Astrocyte (in vitro differentiated cells and primary cell): ENCODE measurements around the gene CDK6. TPM values are rescaled to one million over a fixed set of nuclear protein-coding genes. Genes with fewer than 3 reads are reported as not detected.

ENCODE experiments used
- DNase-seq: peaks from one replicate; pipeline ENCODE4 v3.0.0-alpha.2; 2010; ENCODE audit warnings: low read depth
- FAIRE-seq: peaks from 2 replicates; lab custom pipeline; 2011; peaks lifted over from hg19 to GRCh38; lab: Jason Lieb, UNC
- H2AFZ ChIP-seq: 2 replicates; pipeline ENCODE4 v1.6.0; 2012; ENCODE audit warnings: low read depth, low read length, inconsistent platforms
- H3K27ac ChIP-seq: 2 replicates; pipeline ENCODE4 v1.5.1; 2011; ENCODE audit warnings: low read depth, low read length, inconsistent platforms
- H3K27me3 ChIP-seq: 2 replicates; pipeline ENCODE4 v1.6.0; 2011; ENCODE audit warnings: low read length, inconsistent platforms; ENCODE audit not compliant: insufficient read depth
- H3K36me3 ChIP-seq: 2 replicates; pipeline ENCODE4 v1.5.1; 2011; ENCODE audit warnings: low read length, inconsistent platforms; ENCODE audit not compliant: insufficient read depth
- H3K4me1 ChIP-seq: 2 replicates; pipeline ENCODE4 v1.5.1; 2011; ENCODE audit warnings: low read length, inconsistent platforms; ENCODE audit not compliant: insufficient read depth
- H3K4me2 ChIP-seq: 2 replicates; pipeline ENCODE4 v1.6.0; 2012; ENCODE audit warnings: low read length, inconsistent platforms
- H3K4me3 ChIP-seq: 2 replicates; pipeline ENCODE4 v1.5.1; 2011; ENCODE audit warnings: low read depth, mild to moderate bottlenecking, low read length, inconsistent platforms; ENCODE audit not compliant: insufficient read depth
- H3K79me2 ChIP-seq: 2 replicates; pipeline ENCODE4 v1.6.0; 2012; ENCODE audit warnings: mild to moderate bottlenecking, low read length, inconsistent platforms; ENCODE audit not compliant: insufficient read depth
- H3K9ac ChIP-seq: 2 replicates; pipeline ENCODE4 v1.6.0; 2012; ENCODE audit warnings: mild to moderate bottlenecking, low read length, inconsistent platforms
- H3K9me3 ChIP-seq: 2 replicates; pipeline ENCODE4 v1.5.1; 2012; ENCODE audit warnings: low read depth, mild to moderate bottlenecking, low read length, inconsistent platforms; ENCODE audit not compliant: insufficient read depth
- H4K20me1 ChIP-seq: 2 replicates; pipeline ENCODE4 v1.6.0; 2012; ENCODE audit warnings: low read length, inconsistent platforms; ENCODE audit not compliant: insufficient read depth
- H3K27ac Mint-ChIP-seq: one replicate; pipeline ENCODE4 v1.8.0; 2021; ENCODE audit warnings: mild to moderate bottlenecking, mixed read lengths; ENCODE audit not compliant: unreplicated experiment
- H3K27me3 Mint-ChIP-seq: one replicate; pipeline ENCODE4 v1.8.0; 2021; ENCODE audit warnings: low read depth, mixed read lengths; ENCODE audit not compliant: unreplicated experiment
- H3K36me3 Mint-ChIP-seq: one replicate; pipeline ENCODE4 v1.8.0; 2021; ENCODE audit warnings: low read depth, mixed read lengths; ENCODE audit not compliant: unreplicated experiment
- H3K4me1 Mint-ChIP-seq: one replicate; pipeline ENCODE4 v1.8.0; 2021; ENCODE audit warnings: low read depth, mixed read lengths; ENCODE audit not compliant: unreplicated experiment
- H3K4me3 Mint-ChIP-seq: one replicate; pipeline ENCODE4 v1.8.0; 2021; ENCODE audit warnings: mild to moderate bottlenecking, moderate library complexity, mixed read lengths; ENCODE audit not compliant: unreplicated experiment
- H3K9me3 Mint-ChIP-seq: one replicate; pipeline ENCODE4 v1.8.0; 2021; ENCODE audit warnings: mild to moderate bottlenecking, mixed read lengths; ENCODE audit not compliant: unreplicated experiment
- CTCF ChIP-seq: IDR thresholded peaks from 2 replicates; pipeline ENCODE4 v1.5.1; 2011; ENCODE audit warnings: low read depth, mild to moderate bottlenecking, inconsistent platforms, low read length, moderate library complexity; ENCODE audit not compliant: insufficient read depth
- EZH2 ChIP-seq: IDR thresholded peaks from 2 replicates; pipeline ENCODE4 v1.6.1; 2012; ENCODE audit warnings: mild to moderate bottlenecking, low read length, inconsistent platforms; ENCODE audit not compliant: insufficient read depth
- total RNA-seq: library from RNA; stranded (reverse); gene quantifications from 2 replicates; pipeline ENCODE4 v1.2.1, GENCODE V29; 2021

Gene CDK6
- total RNA-seq, 1 donor from 2014 or later = 160 TPM

GRCh38 chr7:92877367-92877766 lies 41.0 kb upstream of the CDK6 start:
- no peak overlapping the region for H3K4me3 Mint-ChIP-seq
- peaks cover 20% of the 10 kb centered on the region for H3K4me1 Mint-ChIP-seq
- Histone ChIP-seq H4K20me1 (no peaks in the 10 kb centered on the region), H3K4me2 (no peak overlapping the region), H3K9ac (no peak overlapping the region), H2AFZ (no peak overlapping the region), H3K27me3 (no peaks in the 10 kb centered on the region), H3K36me3 (no peaks in the 10 kb centered on the region), H3K79me2 (no peaks in the 10 kb centered on the region), H3K9me3 (no peaks in the 10 kb centered on the region), H3K4me1 (peaks cover 33% of the 10 kb centered on the region), H3K4me3 (no peak overlapping the region), H3K27ac (no peak overlapping the region)
- peaks cover 5% of the 10 kb centered on the region for H3K9me3 Mint-ChIP-seq
- H3K36me3 Mint-ChIP-seq = no peaks in the 10 kb centered on the region
- no peak for DNase-seq
- TF ChIP-seq EZH2 (no peak), CTCF (no peak)
- H3K27ac Mint-ChIP-seq = no peak overlapping the region
- no peak for FAIRE-seq
- peaks cover 2% of the 10 kb centered on the region for H3K27me3 Mint-ChIP-seq

- Histone ChIP-seq H3K9me3 (no peaks in the 10 kb centered on the region), H3K27me3 (no peaks in the 10 kb centered on the region), H3K79me2 (no peaks in the 10 kb centered on the region), H2AFZ (no peak overlapping the region), H3K4me3 (no peak overlapping the region), H3K27ac (no peak overlapping the region), H3K4me1 (peaks cover 33% of the 10 kb centered on the region), H4K20me1 (no peaks in the 10 kb centered on the region), H3K9ac (no peak overlapping the region), H3K4me2 (no peak overlapping the region), H3K36me3 (no peaks in the 10 kb centered on the region)
- DNase-seq = no peak
- Mint-ChIP-seq H3K36me3 (no peaks in the 10 kb centered on the region), H3K27me3 (peaks cover 2% of the 10 kb centered on the region), H3K27ac (no peak overlapping the region), H3K9me3 (peaks cover 5% of the 10 kb centered on the region), H3K4me1 (peaks cover 20% of the 10 kb centered on the region), H3K4me3 (no peak overlapping the region)
- TF ChIP-seq CTCF (no peak), EZH2 (no peak)
- no peak for FAIRE-seq
Measured at GRCh38 chr7:92876836-92877235, 40.5 kb upstream of the CDK6 start.

- H3K4me1 Mint-ChIP-seq = peaks cover 20% of the 10 kb centered on the region
- TF ChIP-seq EZH2 = no peak
- no peak for TF ChIP-seq CTCF
- Histone ChIP-seq H3K9me3 (no peaks in the 10 kb centered on the region), H3K4me1 (peaks cover 33% of the 10 kb centered on the region), H3K4me3 (no peak overlapping the region), H3K79me2 (no peaks in the 10 kb centered on the region), H3K27me3 (no peaks in the 10 kb centered on the region), H3K36me3 (no peaks in the 10 kb centered on the region), H4K20me1 (no peaks in the 10 kb centered on the region), H3K9ac (no peak overlapping the region), H3K27ac (peak overlapping the region; percentile 46), H2AFZ (no peak overlapping the region), H3K4me2 (peak overlapping the region; percentile 11)
- no peaks in the 10 kb centered on the region for H3K27me3 Mint-ChIP-seq
- no peaks in the 10 kb centered on the region for H3K36me3 Mint-ChIP-seq
- no peak for FAIRE-seq
- no peak overlapping the region for H3K4me3 Mint-ChIP-seq
- peaks cover 4% of the 10 kb centered on the region for H3K9me3 Mint-ChIP-seq
- DNase-seq = peak; percentile 80
- H3K27ac Mint-ChIP-seq = no peak overlapping the region
Measured at GRCh38 chr7:92875719-92876118, 39.3 kb upstream of the CDK6 start.
